LNCAP (cell line): ENCODE measurements around the gene PTPRN2.

ENCODE experiments used
- CTCF ChIP-seq: fragments of 450-650 bp; IDR thresholded peaks from 2 replicates; pipeline ENCODE4 v1.5.1; 2017; ENCODE audit warnings: mild to moderate bottlenecking

PTPRN2 gene

DNA sequence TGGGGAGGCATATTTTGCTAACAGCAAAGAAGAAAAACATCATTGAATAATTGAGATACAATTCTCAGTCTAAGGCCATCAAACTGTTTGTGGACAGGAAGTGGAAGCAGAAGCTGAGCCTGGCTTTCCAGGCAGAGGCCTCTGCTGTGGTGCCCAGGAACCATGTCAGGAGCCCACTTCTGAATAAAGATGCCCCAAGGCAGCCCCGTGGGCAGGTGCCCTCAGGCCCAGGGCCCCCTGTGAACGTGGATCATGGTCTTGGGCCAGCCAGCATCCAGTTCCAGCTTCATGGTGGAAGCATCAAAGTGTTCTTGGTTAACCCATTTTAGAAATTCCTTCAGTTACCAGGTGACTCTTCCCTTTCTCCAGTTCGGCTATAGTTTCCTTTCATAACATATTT, 346.8 kb downstream of the PTPRN2 start:
- no peak for TF ChIP-seq CTCF

DNA sequence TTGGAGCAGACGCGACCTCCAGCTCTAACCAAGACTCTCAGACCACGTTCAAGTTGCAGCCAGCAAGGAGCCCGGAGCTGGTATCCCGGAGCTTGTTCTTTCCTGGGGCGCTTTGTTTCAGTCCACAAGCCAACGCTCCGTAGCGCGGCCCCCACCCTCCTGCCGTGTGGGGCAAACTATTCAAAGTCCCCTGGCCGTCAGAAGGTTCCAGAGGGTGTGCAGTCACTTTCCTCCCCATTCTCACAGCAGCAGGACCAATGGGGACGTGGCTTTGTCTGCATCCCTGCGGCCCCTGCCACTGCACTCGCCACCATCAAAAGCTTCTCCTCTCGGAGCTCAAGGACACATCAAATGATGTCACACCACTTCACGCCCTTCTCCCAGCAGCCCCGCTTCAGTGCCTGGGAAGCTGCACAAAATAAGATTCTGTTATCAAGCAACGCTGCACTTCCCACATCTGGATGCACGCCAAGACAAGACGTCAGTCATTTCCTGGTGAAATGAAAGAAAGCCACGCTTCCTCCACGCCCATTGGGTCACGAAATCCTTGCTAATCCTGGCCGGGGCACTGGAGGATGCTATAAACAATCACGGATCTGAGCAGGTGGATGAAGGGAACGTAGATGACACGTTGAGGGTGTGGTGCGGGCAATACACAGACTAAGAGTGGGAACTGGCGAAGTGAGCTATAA, 348.2 kb downstream of the PTPRN2 start:
- TF ChIP-seq CTCF: no peak

DNA sequence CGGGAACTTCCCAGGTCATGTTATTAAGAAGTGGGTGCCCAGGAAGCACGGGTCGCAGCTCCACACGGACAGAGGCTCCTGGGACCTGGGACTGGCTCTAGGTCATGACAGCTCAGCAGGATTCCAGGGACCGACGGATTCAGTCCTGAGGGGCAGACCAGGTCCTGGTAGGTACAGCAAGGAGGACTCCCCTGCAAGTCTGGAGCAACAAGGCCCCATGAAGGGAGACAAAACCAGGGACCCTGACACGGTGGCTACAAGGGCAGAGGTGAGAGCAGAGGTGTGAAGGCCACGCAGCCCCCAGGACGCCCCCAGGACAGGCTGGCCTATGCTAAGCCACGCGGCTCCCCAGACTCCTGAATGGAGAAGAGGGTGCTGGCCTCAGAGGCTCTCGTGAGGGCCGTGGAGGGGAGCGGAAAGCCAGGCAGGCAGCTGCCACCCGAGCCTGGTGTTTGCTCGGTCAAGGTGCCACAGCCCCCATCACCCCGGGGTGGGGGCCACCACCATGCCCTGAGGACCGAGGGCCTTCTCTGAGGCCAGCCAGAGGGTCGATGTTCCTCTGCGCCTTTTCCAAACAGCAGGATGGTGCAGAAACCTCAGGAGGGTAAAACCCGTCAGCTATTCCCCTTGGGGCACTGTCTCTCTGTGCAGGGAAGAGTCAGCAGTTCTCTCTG, 348.9 kb downstream of the PTPRN2 start:
- TF ChIP-seq CTCF: no peak

DNA sequence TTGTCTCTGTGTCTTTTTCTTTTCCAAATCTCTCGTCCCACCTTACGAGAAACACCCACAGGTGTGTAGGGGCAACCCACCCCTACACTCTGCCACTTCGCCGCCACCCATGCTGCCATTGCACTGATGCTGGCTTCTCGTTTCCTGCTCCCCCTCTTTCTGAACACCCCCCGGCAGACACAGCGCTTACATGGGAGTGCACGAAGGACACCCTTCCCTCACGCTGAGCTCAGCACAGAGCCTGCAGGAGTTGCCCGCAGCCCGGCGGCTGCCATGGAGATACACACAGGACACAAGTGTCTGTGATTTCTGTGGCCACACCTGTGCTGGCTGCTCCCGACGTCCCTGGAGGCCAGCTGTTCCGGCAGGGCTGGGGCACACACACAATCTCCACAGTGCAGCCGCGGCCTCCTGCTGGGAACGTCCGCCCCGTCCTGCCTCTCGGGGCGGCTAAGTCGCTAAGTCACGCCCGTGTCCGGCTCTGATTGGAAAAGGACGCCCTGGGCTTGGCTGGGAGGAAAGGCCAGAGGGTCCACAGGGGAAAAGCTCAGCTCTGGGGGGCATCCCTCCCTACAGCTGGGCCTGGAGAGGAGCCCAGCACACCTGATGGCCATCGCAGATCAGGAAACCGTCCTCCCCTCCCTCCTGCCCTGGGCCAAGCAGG, 349.8 kb downstream of the PTPRN2 start:
- TF ChIP-seq CTCF: no peak

GRCh38 chr7:158236400-158236799, 351.2 kb downstream of the PTPRN2 start:
- no peak for TF ChIP-seq CTCF

GRCh38 chr7:158235862-158236261, 351.8 kb downstream of the PTPRN2 start:
- TF ChIP-seq CTCF: no peak

GRCh38 chr7:158229945-158230344, 357.7 kb downstream of the PTPRN2 start:
- TF ChIP-seq CTCF: no peak
